PC-9 (cell line): ENCODE results near the gene CAV1. TPM values are rescaled to one million over a fixed set of nuclear protein-coding genes. Genes with fewer than 3 reads are reported as not detected.

Experiments
- Bru-seq: library from RNA; stranded (reverse); fragments of 400-500 nt; gene quantifications from one replicate; lab custom pipeline; 2021; lab: Mats Ljungman, UMichigan
- BruChase-seq, 2 experiments: library from RNA; stranded (reverse); fragments of 400-500 nt; gene quantifications; one replicate each; lab custom pipeline; 2021; lab: Mats Ljungman, UMichigan
- BruUV-seq: library from RNA; stranded (reverse); fragments of 400-500 nt; replicated peaks from 2 replicates; lab custom pipeline; 2021; lab: Mats Ljungman, UMichigan
- CTCF ChIA-PET: fragments of 300-600 bp; sonication (Branson Sonifier 250); formaldehyde crosslinking; loops from one replicate; lab custom pipeline; 2022; ENCODE audit warnings: antibody characterized with exemption; lab: Charles Lee
- POLR2A ChIA-PET: fragments of 300-600 bp; sonication (Branson Sonifier 250); formaldehyde crosslinking; loops from one replicate; lab custom pipeline; 2022; ENCODE audit warnings: antibody characterized with exemption; ENCODE audit not compliant: unreplicated experiment; lab: Charles Lee
- DNase-seq, 2 experiments: peaks; one replicate each; pipeline versions ENCODE4 v3.0.0 to v3.0.0-alpha.2; 2015 to 2022; ENCODE audit warnings: mixed read lengths in 1 of 2
- H2AFZ ChIP-seq: fragments of 200-600 bp; sonication (generic); 2 replicates; pipeline ENCODE4 v1.8.1; 2017; ENCODE audit warnings: antibody characterized with exemption
- H3F3A ChIP-seq: fragments of 200-600 bp; sonication (generic); 2 replicates; pipeline ENCODE4 v1.8.1; 2017; ENCODE audit warnings: antibody characterized with exemption, mild to moderate bottlenecking, low read depth; ENCODE audit not compliant: insufficient read depth
- H3K27ac ChIP-seq: fragments of 200-600 bp; sonication (generic); 2 replicates; pipeline ENCODE4 v1.6.1; 2016; ENCODE audit warnings: mixed run types
- H3K27me3 ChIP-seq: fragments of 200-600 bp; sonication (generic); 2 replicates; pipeline ENCODE4 v1.6.1; 2016; ENCODE audit warnings: low read depth, mixed run types; ENCODE audit not compliant: insufficient read depth
- H3K36me3 ChIP-seq: fragments of 200-600 bp; sonication (generic); 2 replicates; pipeline ENCODE4 v1.6.1; 2016; ENCODE audit warnings: low read depth, mixed run types
- H3K4me1 ChIP-seq: fragments of 200-600 bp; sonication (generic); replicated peaks from 2 replicates; pipeline ENCODE4 v1.6.1; 2016; ENCODE audit warnings: mixed run types; ENCODE audit not compliant: insufficient read depth
- H3K4me2 ChIP-seq: fragments of 200-600 bp; sonication (generic); 2 replicates; pipeline ENCODE4 v1.6.1; 2017; ENCODE audit warnings: mixed run types
- H3K4me3 ChIP-seq: fragments of 200-600 bp; sonication (generic); 2 replicates; pipeline ENCODE4 v1.6.1; 2016; ENCODE audit warnings: mixed run types
- H3K79me2 ChIP-seq: fragments of 200-600 bp; sonication (generic); 2 replicates; pipeline ENCODE4 v1.6.1; 2017; ENCODE audit warnings: low read depth, mixed run types
- H3K9me2 ChIP-seq: fragments of 200-600 bp; sonication (generic); 2 replicates; pipeline ENCODE4 v1.8.1; 2017; ENCODE audit warnings: mild to moderate bottlenecking; ENCODE audit not compliant: insufficient read depth
- H3K9me3 ChIP-seq: fragments of 200-600 bp; sonication (generic); 2 replicates; pipeline ENCODE4 v1.8.1; 2016; ENCODE audit warnings: low read depth; ENCODE audit not compliant: insufficient read depth
- H4K20me1 ChIP-seq: fragments of 200-600 bp; sonication (generic); 2 replicates; pipeline ENCODE4 v1.8.1; 2017; ENCODE audit not compliant: insufficient read depth
- EZH2 ChIP-seq: fragments of 200-600 bp; sonication (generic); IDR thresholded peaks from 2 replicates; pipeline ENCODE4 v1.8.0; 2017; ENCODE audit warnings: antibody characterized with exemption, low read depth
- intact Hi-C: fragments of 100-400 bp; cut with micrococcal nuclease; formaldehyde crosslinking; loops from one replicate; pipeline ENCODE4 v1.10.0; 2022; ENCODE audit not compliant: unreplicated experiment
- long read RNA-seq: library from polyadenylated mRNA; stranded (forward); transcript quantifications from one replicate; pipeline ENCODE4 v2.0.0, GENCODE V29; 2022
- total RNA-seq: library from RNA; stranded (reverse); gene quantifications from 2 replicates; pipeline ENCODE4 v1.2.3, GENCODE V29; 2021
- TF ChIP-seq, protein P1 (sequence below): fragments of 200-600 bp; sonication (generic); conservative IDR thresholded peaks from 2 replicates; pipeline ENCODE4 v1.6.1; 2017; ENCODE audit warnings: mixed run types, antibody characterized with exemption, mild to moderate bottlenecking, moderate library complexity

Gene CAV1, protein sequence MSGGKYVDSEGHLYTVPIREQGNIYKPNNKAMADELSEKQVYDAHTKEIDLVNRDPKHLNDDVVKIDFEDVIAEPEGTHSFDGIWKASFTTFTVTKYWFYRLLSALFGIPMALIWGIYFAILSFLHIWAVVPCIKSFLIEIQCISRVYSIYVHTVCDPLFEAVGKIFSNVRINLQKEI
- total RNA-seq (850 and 1,077 TPM in 2 replicates), Bru-seq, nascent RNA (percentile 100 among the genes with signal in this experiment), BruChase-seq, experiment 1, labeled RNA remaining after a 2-hour chase (percentile 99 among the genes with signal in this experiment), BruChase-seq, experiment 2, labeled RNA remaining after a 6-hour chase (percentile 100 among the genes with signal in this experiment)
- long read RNA-seq, transcript CAV1-202 (2 exons, 2,628 nt), result major isoform, 1,418 of 2,564 reads
- long read RNA-seq, transcript CAV1-206 (3 exons, 1,653 nt), result minor isoform, 59 of 2,564 reads
- long read RNA-seq, transcript CAV1-201 (3 exons, 2,704 nt), result minor isoform, 850 of 2,564 reads
- long read RNA-seq, transcript CAV1-203 (3 exons, 845 nt), result minor isoform, 153 of 2,564 reads
- long read RNA-seq, partial matches to known transcripts, result 62 of 2,564 reads
- long read RNA-seq, other reads (novel, unspliced or antisense), result 16 of 2,564 reads

GRCh38 chr7:116524609-116525297, at the start of gene CAV1:
Gene CAV1, plus strand, starts transcription at chr7:116525036. Its CDS starts 27 bp downstream, at chr7:116525063.
- TF ChIP-seq, protein P1, sequence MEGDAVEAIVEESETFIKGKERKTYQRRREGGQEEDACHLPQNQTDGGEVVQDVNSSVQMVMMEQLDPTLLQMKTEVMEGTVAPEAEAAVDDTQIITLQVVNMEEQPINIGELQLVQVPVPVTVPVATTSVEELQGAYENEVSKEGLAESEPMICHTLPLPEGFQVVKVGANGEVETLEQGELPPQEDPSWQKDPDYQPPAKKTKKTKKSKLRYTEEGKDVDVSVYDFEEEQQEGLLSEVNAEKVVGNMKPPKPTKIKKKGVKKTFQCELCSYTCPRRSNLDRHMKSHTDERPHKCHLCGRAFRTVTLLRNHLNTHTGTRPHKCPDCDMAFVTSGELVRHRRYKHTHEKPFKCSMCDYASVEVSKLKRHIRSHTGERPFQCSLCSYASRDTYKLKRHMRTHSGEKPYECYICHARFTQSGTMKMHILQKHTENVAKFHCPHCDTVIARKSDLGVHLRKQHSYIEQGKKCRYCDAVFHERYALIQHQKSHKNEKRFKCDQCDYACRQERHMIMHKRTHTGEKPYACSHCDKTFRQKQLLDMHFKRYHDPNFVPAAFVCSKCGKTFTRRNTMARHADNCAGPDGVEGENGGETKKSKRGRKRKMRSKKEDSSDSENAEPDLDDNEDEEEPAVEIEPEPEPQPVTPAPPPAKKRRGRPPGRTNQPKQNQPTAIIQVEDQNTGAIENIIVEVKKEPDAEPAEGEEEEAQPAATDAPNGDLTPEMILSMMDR, result no peak
- no peak for TF ChIP-seq EZH2
- DNase-seq, result peak; percentile 89 to 95
- Histone ChIP-seq H3K27ac (peak within 1 kb of the TSS; percentile 92), H3K4me3 (peak within 1 kb of the TSS; percentile 97), H3K9me2 (no peaks in the 10 kb centered on the region), H2AFZ (peak within 1 kb of the TSS; percentile 90), H4K20me1 (no peaks in the 10 kb centered on the region), H3K4me2 (peak within 1 kb of the TSS; percentile 99), H3K27me3 (no peaks in the 10 kb centered on the region), H3K9me3 (no peaks in the 10 kb centered on the region; the same call in 1 of the 2 replicates), H3K79me2 (peaks cover 40% of the 10 kb centered on the region), H3K4me1 (peaks cover 57% of the 10 kb centered on the region), H3K36me3 (peaks cover 7% of the 10 kb centered on the region; the same call in 1 of the 2 replicates), H3F3A (peaks cover 21% of the 10 kb centered on the region; the same call in 1 of the 2 replicates)
- intact Hi-C loops, result loop anchor here (1.0 to 5.0 kb wide), 7 partner anchors 24 to 342 kb away; no protein-coding TSS in a partner anchor
- CTCF ChIA-PET, result interaction anchor here (0.6 kb wide), 1 partner anchor 641 kb away, joined by 3 read pairs; no protein-coding TSS in a partner anchor
- no TSS peak for BruUV-seq
- POLR2A ChIA-PET, result interaction anchor here (0.6 kb wide), 1 partner anchor 129 kb away, joined by 8 read pairs; no protein-coding TSS in a partner anchor

- Histone ChIP-seq H3F3A (no peaks in the 10 kb centered on the region), H3K9me3 (peaks cover 14% of the 10 kb centered on the region), H4K20me1 (no peaks in the 10 kb centered on the region), H3K4me3 (no peak overlapping the region), H2AFZ (no peak overlapping the region), H3K9me2 (no peaks in the 10 kb centered on the region), H3K27ac (no peak overlapping the region), H3K36me3 (no peaks in the 10 kb centered on the region), H3K4me1 (no peaks in the 10 kb centered on the region), H3K79me2 (no peaks in the 10 kb centered on the region), H3K27me3 (no peaks in the 10 kb centered on the region), H3K4me2 (no peak overlapping the region)
- intact Hi-C loops, result no loop called here
- POLR2A ChIA-PET, result interaction anchor here (0.6 kb wide), 2 partner anchors 9 to 138 kb away, joined by 3 to 9 read pairs; no protein-coding TSS in a partner anchor
- DNase-seq, result no peak
- BruUV-seq, result no TSS peak
- CTCF ChIA-PET, result no interaction called here
- TF ChIP-seq EZH2, result no peak
- TF ChIP-seq, protein P1, result no peak
Observed at GRCh38 chr7:116477625-116478024, 47.2 kb upstream of the CAV1 start.

DNA sequence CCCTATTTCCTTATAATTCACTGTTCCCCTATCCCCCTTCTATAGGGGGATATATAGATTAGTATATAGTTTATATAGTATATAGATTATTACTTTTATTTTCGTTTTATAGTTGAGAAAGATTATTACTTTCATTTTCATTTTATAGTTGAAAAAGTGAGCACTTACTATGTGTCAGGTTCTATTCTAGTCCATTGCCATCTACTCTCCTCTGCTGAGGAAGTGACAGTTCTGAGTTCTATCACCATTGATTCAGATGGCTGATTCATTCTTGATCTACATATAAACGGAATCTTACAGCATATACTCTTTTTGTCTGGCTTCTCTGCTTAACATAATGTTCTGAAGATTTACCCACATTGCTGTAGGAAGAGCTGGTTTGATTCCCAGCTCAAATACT, 46.0 kb upstream of the CAV1 start:
- Histone ChIP-seq H3K4me2 (no peak overlapping the region), H3K4me1 (no peaks in the 10 kb centered on the region), H3K9me2 (no peaks in the 10 kb centered on the region), H3F3A (no peaks in the 10 kb centered on the region), H3K4me3 (no peak overlapping the region), H3K27ac (no peak overlapping the region), H2AFZ (no peak overlapping the region), H3K36me3 (no peaks in the 10 kb centered on the region), H4K20me1 (no peaks in the 10 kb centered on the region), H3K9me3 (peaks cover 13% of the 10 kb centered on the region), H3K27me3 (no peaks in the 10 kb centered on the region), H3K79me2 (no peaks in the 10 kb centered on the region)
- intact Hi-C loops, result no loop called here
- ChIA-PET CTCF (no interaction called here), POLR2A (no interaction called here)
- BruUV-seq, result no TSS peak
- TF ChIP-seq, protein P1, result no peak
- TF ChIP-seq EZH2, result no peak
- no peak for DNase-seq
